Measurements from ENCODE around the gene TMEM271.
"Not testable (repeated sequence)": the region's sequence is repeated elsewhere in the genome, so short reads cannot be mapped to it uniquely, and the experiment has no call there.

TMEM271 gene

GRCh38 chr4:609400-610050 is 33.4 kb upstream of the TMEM271 start:
- no peak for DNase-seq

GRCh38 chr4:608236-608635 is 32.1 kb upstream of the TMEM271 start:
- no peak for DNase-seq

GRCh38 chr4:605702-606425 is 29.8 kb upstream of the TMEM271 start:
- DNase-seq = no peak

GRCh38 chr4:604131-604530 is 28.0 kb upstream of the TMEM271 start:
- DNase-seq = no peak

GRCh38 chr4:602559-602942 is 26.5 kb upstream of the TMEM271 start:
- peak; percentile 31 for DNase-seq

GRCh38 chr4:601612-602558 is 25.8 kb upstream of the TMEM271 start:
- DNase-seq = no peak

- no peak for DNase-seq
Observed at GRCh38 chr4:600850-601515, 24.9 kb upstream of the TMEM271 start.

- no peak for DNase-seq
Observed at GRCh38 chr4:600166-600565, 24.1 kb upstream of the TMEM271 start.

GRCh38 chr4:598925-599324 is 22.8 kb upstream of the TMEM271 start:
- DNase-seq = no peak

- no peak for DNase-seq
Observed at GRCh38 chr4:592825-593520, 16.9 kb upstream of the TMEM271 start.

GRCh38 chr4:592178-592577 is 16.1 kb upstream of the TMEM271 start:
- DNase-seq = not testable (repeated sequence)

GRCh38 chr4:590313-590841 is 14.3 kb upstream of the TMEM271 start:
- DNase-seq = no peak

GRCh38 chr4:589219-589963 is 13.3 kb upstream of the TMEM271 start:
- DNase-seq = no peak

GRCh38 chr4:588351-588849 is 12.3 kb upstream of the TMEM271 start:
- no peak for DNase-seq

- no peak for DNase-seq
Observed at GRCh38 chr4:587671-588350, 11.7 kb upstream of the TMEM271 start.

- no peak for DNase-seq
Observed at GRCh38 chr4:583820-584219, 7.7 kb upstream of the TMEM271 start.

GRCh38 chr4:581753-582361 is 5.8 kb upstream of the TMEM271 start:
- no peak for DNase-seq

- no peak for DNase-seq
Observed at GRCh38 chr4:581181-581580, 5.1 kb upstream of the TMEM271 start.

GRCh38 chr4:579543-580175 is 3.6 kb upstream of the TMEM271 start:
- no peak for DNase-seq
